ENCODE data around the gene GALK2. TPM values are rescaled to one million over a fixed set of nuclear protein-coding genes. Genes with fewer than 3 reads are reported as not detected.
A peak's percentile ranks its signal among the peaks of the same experiment; 100 is the strongest.

GALK2 gene
- total RNA-seq, 1 experiment from 2014 or later, result 29.0 TPM

GRCh38 chr15:49137861-49138260 lies 32.2 kb upstream of the GALK2 start:
- no TSS peak for BruUV-seq (replicated peaks)
- ChIA-PET CTCF (interaction anchor here (0.6 to 0.9 kb wide), 2 partner anchors 8 to 280 kb away, joined by 3 read pairs; no protein-coding TSS in a partner anchor), POLR2A (ENCODE audit: unreplicated experiment) (no interaction called here)
- Histone ChIP-seq H4K20me1 (ENCODE audit: insufficient read depth) (no peaks in the 10 kb centered on the region), H3K4me1 (replicated peaks; ENCODE audit: insufficient read depth) (peaks cover 16% of the 10 kb centered on the region), H3K4me2 (no peak overlapping the region), H3K27me3 (ENCODE audit: insufficient read depth, low read depth) (no peaks in the 10 kb centered on the region), H3K9me2 (ENCODE audit: insufficient read depth) (no peaks in the 10 kb centered on the region), H3K79me2 (ENCODE audit: low read depth) (peaks cover 16% of the 10 kb centered on the region; the same call in 1 of the 2 replicates), H3F3A (ENCODE audit: insufficient read depth, low read depth) (no peaks in the 10 kb centered on the region; the same call in 1 of the 2 replicates), H3K27ac (no peak overlapping the region), H3K9me3 (ENCODE audit: insufficient read depth, low read depth) (no peaks in the 10 kb centered on the region), H3K36me3 (ENCODE audit: low read depth) (peaks cover 43% of the 10 kb centered on the region; the same call in 1 of the 2 replicates), H3K4me3 (no peak overlapping the region), H2AFZ (no peak overlapping the region)
- TF ChIP-seq CTCF (conservative IDR thresholded peaks at IDR 0.05) (no peak), EZH2 (IDR thresholded peaks at IDR 0.05; ENCODE audit: low read depth) (no peak)
- DNase-seq, result no peak
- intact Hi-C loops (cut with micrococcal nuclease; ENCODE audit: unreplicated experiment), result no loop called here

- Histone ChIP-seq H3K27ac (peak overlapping the region; percentile 64), H3K27me3 (ENCODE audit: insufficient read depth, low read depth) (no peaks in the 10 kb centered on the region), H4K20me1 (ENCODE audit: insufficient read depth) (peaks cover 23% of the 10 kb centered on the region), H3K4me2 (peak overlapping the region; percentile 57), H3K4me1 (replicated peaks; ENCODE audit: insufficient read depth) (peaks cover 24% of the 10 kb centered on the region), H3K9me3 (ENCODE audit: insufficient read depth, low read depth) (no peaks in the 10 kb centered on the region), H3K36me3 (ENCODE audit: low read depth) (peaks cover 29% of the 10 kb centered on the region; the same call in 1 of the 2 replicates), H3K4me3 (peak overlapping the region; percentile 16; the same call in 1 of the 2 replicates), H3K79me2 (ENCODE audit: low read depth) (peaks cover 78% of the 10 kb centered on the region), H3F3A (ENCODE audit: insufficient read depth, low read depth) (peaks cover 15% of the 10 kb centered on the region; the same call in 1 of the 2 replicates), H3K9me2 (ENCODE audit: insufficient read depth) (no peaks in the 10 kb centered on the region), H2AFZ (no peak overlapping the region)
- ChIA-PET POLR2A (ENCODE audit: unreplicated experiment) (interaction anchor here (0.7 kb wide), 2 partner anchors 285 to 1394 kb away, joined by 6 to 7 read pairs; no protein-coding TSS in a partner anchor), CTCF (interaction anchor here (0.6 to 1.9 kb wide), 6 partner anchors 8 to 284 kb away, joined by 3 to 13 read pairs (median 4); partner anchors contain the start of gene SECISBP2L)
- no TSS peak for BruUV-seq (replicated peaks)
- DNase-seq, result peak; percentile 9 to 62
- intact Hi-C loops (cut with micrococcal nuclease; ENCODE audit: unreplicated experiment), result loop anchor here (1.0 kb wide), 1 partner anchor 284 kb away; no protein-coding TSS in a partner anchor
- TF ChIP-seq CTCF (conservative IDR thresholded peaks at IDR 0.05), result peak; percentile 69
- no peak for TF ChIP-seq EZH2 (IDR thresholded peaks at IDR 0.05; ENCODE audit: low read depth)
Observed at GRCh38 chr15:49145651-49146609, 24.1 kb upstream of the GALK2 start.

GRCh38 chr15:49148298-49148697 lies 21.7 kb upstream of the GALK2 start:
- no TSS peak for BruUV-seq (replicated peaks)
- Histone ChIP-seq H3K79me2 (ENCODE audit: low read depth) (peaks cover 92% of the 10 kb centered on the region), H3K4me3 (no peak overlapping the region), H3K36me3 (ENCODE audit: low read depth) (peaks cover 12% of the 10 kb centered on the region; the same call in 1 of the 2 replicates), H3K4me1 (replicated peaks; ENCODE audit: insufficient read depth) (peaks cover 35% of the 10 kb centered on the region), H3K4me2 (no peak overlapping the region), H2AFZ (no peak overlapping the region), H3K9me2 (ENCODE audit: insufficient read depth) (no peaks in the 10 kb centered on the region), H4K20me1 (ENCODE audit: insufficient read depth) (peaks cover 25% of the 10 kb centered on the region), H3K27ac (no peak overlapping the region), H3F3A (ENCODE audit: insufficient read depth, low read depth) (peaks cover 15% of the 10 kb centered on the region; the same call in 1 of the 2 replicates), H3K9me3 (ENCODE audit: insufficient read depth, low read depth) (no peaks in the 10 kb centered on the region), H3K27me3 (ENCODE audit: insufficient read depth, low read depth) (no peaks in the 10 kb centered on the region)
- DNase-seq, result no peak
- POLR2A ChIA-PET (ENCODE audit: unreplicated experiment), result no interaction called here
- intact Hi-C loops (cut with micrococcal nuclease; ENCODE audit: unreplicated experiment), result no loop called here
- CTCF ChIA-PET, result no interaction called here
- TF ChIP-seq EZH2 (IDR thresholded peaks at IDR 0.05; ENCODE audit: low read depth) (no peak), CTCF (conservative IDR thresholded peaks at IDR 0.05) (no peak)
